PC-9 (cell line): ENCODE measurements around the gene SLC28A2. TPM values are rescaled to one million over a fixed set of nuclear protein-coding genes. Genes with fewer than 3 reads are reported as not detected.

ENCODE experiments used
- BruUV-seq: library from RNA; stranded (reverse); fragments of 400-500 nt; replicated peaks from 2 replicates; lab custom pipeline; 2021; lab: Mats Ljungman, UMichigan
- CTCF ChIA-PET: fragments of 300-600 bp; sonication (Branson Sonifier 250); formaldehyde crosslinking; loops from one replicate; lab custom pipeline; 2022; ENCODE audit warnings: antibody characterized with exemption; lab: Charles Lee
- POLR2A ChIA-PET: fragments of 300-600 bp; sonication (Branson Sonifier 250); formaldehyde crosslinking; loops from one replicate; lab custom pipeline; 2022; ENCODE audit warnings: antibody characterized with exemption; ENCODE audit not compliant: unreplicated experiment; lab: Charles Lee
- DNase-seq, 2 experiments: peaks; one replicate each; pipeline versions ENCODE4 v3.0.0 to v3.0.0-alpha.2; 2015 to 2022; ENCODE audit warnings: mixed read lengths in 1 of 2
- H2AFZ ChIP-seq: fragments of 200-600 bp; sonication (generic); 2 replicates; pipeline ENCODE4 v1.8.1; 2017; ENCODE audit warnings: antibody characterized with exemption
- H3F3A ChIP-seq: fragments of 200-600 bp; sonication (generic); 2 replicates; pipeline ENCODE4 v1.8.1; 2017; ENCODE audit warnings: antibody characterized with exemption, mild to moderate bottlenecking, low read depth; ENCODE audit not compliant: insufficient read depth
- H3K27ac ChIP-seq: fragments of 200-600 bp; sonication (generic); 2 replicates; pipeline ENCODE4 v1.6.1; 2016; ENCODE audit warnings: mixed run types
- H3K27me3 ChIP-seq: fragments of 200-600 bp; sonication (generic); 2 replicates; pipeline ENCODE4 v1.6.1; 2016; ENCODE audit warnings: low read depth, mixed run types; ENCODE audit not compliant: insufficient read depth
- H3K36me3 ChIP-seq: fragments of 200-600 bp; sonication (generic); 2 replicates; pipeline ENCODE4 v1.6.1; 2016; ENCODE audit warnings: low read depth, mixed run types
- H3K4me1 ChIP-seq: fragments of 200-600 bp; sonication (generic); replicated peaks from 2 replicates; pipeline ENCODE4 v1.6.1; 2016; ENCODE audit warnings: mixed run types; ENCODE audit not compliant: insufficient read depth
- H3K4me2 ChIP-seq: fragments of 200-600 bp; sonication (generic); 2 replicates; pipeline ENCODE4 v1.6.1; 2017; ENCODE audit warnings: mixed run types
- H3K4me3 ChIP-seq: fragments of 200-600 bp; sonication (generic); 2 replicates; pipeline ENCODE4 v1.6.1; 2016; ENCODE audit warnings: mixed run types
- H3K79me2 ChIP-seq: fragments of 200-600 bp; sonication (generic); 2 replicates; pipeline ENCODE4 v1.6.1; 2017; ENCODE audit warnings: low read depth, mixed run types
- H3K9me2 ChIP-seq: fragments of 200-600 bp; sonication (generic); 2 replicates; pipeline ENCODE4 v1.8.1; 2017; ENCODE audit warnings: mild to moderate bottlenecking; ENCODE audit not compliant: insufficient read depth
- H3K9me3 ChIP-seq: fragments of 200-600 bp; sonication (generic); 2 replicates; pipeline ENCODE4 v1.8.1; 2016; ENCODE audit warnings: low read depth; ENCODE audit not compliant: insufficient read depth
- H4K20me1 ChIP-seq: fragments of 200-600 bp; sonication (generic); 2 replicates; pipeline ENCODE4 v1.8.1; 2017; ENCODE audit not compliant: insufficient read depth
- CTCF ChIP-seq: fragments of 200-600 bp; sonication (generic); conservative IDR thresholded peaks from 2 replicates; pipeline ENCODE4 v1.6.1; 2017; ENCODE audit warnings: mixed run types, antibody characterized with exemption, mild to moderate bottlenecking, moderate library complexity
- EZH2 ChIP-seq: fragments of 200-600 bp; sonication (generic); IDR thresholded peaks from 2 replicates; pipeline ENCODE4 v1.8.0; 2017; ENCODE audit warnings: antibody characterized with exemption, low read depth
- intact Hi-C: fragments of 100-400 bp; cut with micrococcal nuclease; formaldehyde crosslinking; loops from one replicate; pipeline ENCODE4 v1.10.0; 2022; ENCODE audit not compliant: unreplicated experiment
- total RNA-seq: library from RNA; stranded (reverse); gene quantifications from 2 replicates; pipeline ENCODE4 v1.2.3, GENCODE V29; 2021

Gene SLC28A2
- total RNA-seq, 1 experiment from 2014 or later, result not detected

DNA sequence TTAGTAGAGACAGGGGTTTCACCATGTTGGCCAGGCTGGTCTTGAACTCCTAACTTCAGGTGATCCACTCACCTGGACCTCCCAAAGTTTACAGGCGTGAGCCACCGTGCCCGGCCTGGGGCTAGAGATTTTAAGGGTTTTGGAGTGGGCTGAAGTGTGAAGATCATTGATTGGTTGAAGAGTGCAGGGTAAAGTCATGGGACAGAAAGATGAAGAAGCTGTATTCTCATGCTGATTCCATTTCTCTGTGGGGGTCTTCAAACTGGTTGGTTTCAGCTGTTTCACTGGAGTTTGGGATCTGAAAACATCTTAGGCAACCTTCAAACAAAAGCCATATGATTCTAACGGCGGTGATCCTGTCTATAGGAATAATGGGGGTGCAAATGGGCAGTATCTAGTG, 74.2 kb downstream of the SLC28A2 start:
- H2AFZ ChIP-seq, result no peak overlapping the region
- no peaks in the 10 kb centered on the region for H3K9me3 ChIP-seq
- no TSS peak for BruUV-seq
- no peaks in the 10 kb centered on the region for H4K20me1 ChIP-seq
- ChIA-PET POLR2A (no interaction called here), CTCF (no interaction called here)
- TF ChIP-seq CTCF (no peak), EZH2 (no peak)
- no peak overlapping the region for H3K27ac ChIP-seq
- intact Hi-C loops, result no loop called here
- no peaks in the 10 kb centered on the region for H3K79me2 ChIP-seq
- no peaks in the 10 kb centered on the region for H3K36me3 ChIP-seq
- H3K9me2 ChIP-seq, result no peaks in the 10 kb centered on the region
- no peak for DNase-seq
- H3K27me3 ChIP-seq, result no peaks in the 10 kb centered on the region
- no peaks in the 10 kb centered on the region for H3F3A ChIP-seq
- H3K4me1 ChIP-seq, result no peaks in the 10 kb centered on the region
- no peak overlapping the region for H3K4me3 ChIP-seq
- H3K4me2 ChIP-seq, result no peak overlapping the region

DNA sequence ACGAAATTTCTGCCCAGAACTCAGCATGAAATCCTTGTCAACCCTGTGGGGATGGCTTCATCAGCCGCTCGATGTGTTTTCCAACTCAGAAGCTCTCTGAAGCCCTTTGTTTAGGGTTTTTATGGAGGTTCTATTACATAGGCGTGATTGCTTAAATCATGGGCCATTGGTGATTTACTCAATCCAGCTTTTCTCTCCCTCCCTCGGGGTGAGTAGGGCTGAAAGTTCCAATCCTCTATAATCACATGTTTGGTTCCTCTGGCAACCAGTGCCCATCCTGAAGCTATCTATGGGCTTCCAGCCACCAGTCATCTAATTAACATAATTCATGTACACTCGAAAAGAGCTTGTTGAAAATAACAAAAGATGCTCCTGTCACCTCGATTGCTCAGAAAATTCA, 74.7 kb downstream of the SLC28A2 start:
- intact Hi-C loops, result no loop called here
- ChIA-PET CTCF (no interaction called here), POLR2A (no interaction called here)
- no peak for DNase-seq
- no peaks in the 10 kb centered on the region for H3K79me2 ChIP-seq
- no peak overlapping the region for H2AFZ ChIP-seq
- no peak for TF ChIP-seq CTCF
- no peak for TF ChIP-seq EZH2
- H3K36me3 ChIP-seq, result no peaks in the 10 kb centered on the region
- H3K27ac ChIP-seq, result no peak overlapping the region
- no peaks in the 10 kb centered on the region for H4K20me1 ChIP-seq
- H3K9me3 ChIP-seq, result no peaks in the 10 kb centered on the region
- H3K4me1 ChIP-seq, result no peaks in the 10 kb centered on the region
- no peak overlapping the region for H3K4me2 ChIP-seq
- BruUV-seq, result no TSS peak
- no peaks in the 10 kb centered on the region for H3K27me3 ChIP-seq
- no peaks in the 10 kb centered on the region for H3K9me2 ChIP-seq
- no peak overlapping the region for H3K4me3 ChIP-seq
- H3F3A ChIP-seq, result no peaks in the 10 kb centered on the region

Other genes with a start within 250 kb of the SLC28A2 start
- 66.4 and 69.6 TPM in 2 replicates for gene SORD, start 229.0 kb upstream of the SLC28A2 start, total RNA-seq
- gene DUOX2, start 138.1 kb upstream of the SLC28A2 start, total RNA-seq, result 0.10 TPM in 1 of 2 replicates, not detected in the other
- gene DUOXA2, start 137.9 kb upstream of the SLC28A2 start, total RNA-seq, result not detected in 2 replicates
- gene DUOXA1, start 122.4 kb upstream of the SLC28A2 start, total RNA-seq, result 0.33 and 0.75 TPM in 2 replicates
- gene DUOX1, start 122.2 kb upstream of the SLC28A2 start, total RNA-seq, result 0.08 TPM in 1 of 2 replicates, not detected in the other
- 6.1 and 6.3 TPM in 2 replicates for gene SHF, start 64.3 kb upstream of the SLC28A2 start, total RNA-seq
- gene GATM, start 126.3 kb downstream of the SLC28A2 start, total RNA-seq, result 9.8 and 10.0 TPM in 2 replicates